HG02623 (cell line): ENCODE measurements around the gene HEXD.
"Not testable (repeated sequence)": the region's sequence is repeated elsewhere in the genome, so short reads cannot be mapped to it uniquely, and the experiment has no call there.

ENCODE experiments used
- ATAC-seq: cut with Tn5 transposase; IDR thresholded peaks from one replicate; pipeline ENCODE4 v1.9.1; 2021; ENCODE audit warnings: moderate library complexity; ENCODE audit not compliant: unreplicated experiment

The HEXD gene

DNA sequence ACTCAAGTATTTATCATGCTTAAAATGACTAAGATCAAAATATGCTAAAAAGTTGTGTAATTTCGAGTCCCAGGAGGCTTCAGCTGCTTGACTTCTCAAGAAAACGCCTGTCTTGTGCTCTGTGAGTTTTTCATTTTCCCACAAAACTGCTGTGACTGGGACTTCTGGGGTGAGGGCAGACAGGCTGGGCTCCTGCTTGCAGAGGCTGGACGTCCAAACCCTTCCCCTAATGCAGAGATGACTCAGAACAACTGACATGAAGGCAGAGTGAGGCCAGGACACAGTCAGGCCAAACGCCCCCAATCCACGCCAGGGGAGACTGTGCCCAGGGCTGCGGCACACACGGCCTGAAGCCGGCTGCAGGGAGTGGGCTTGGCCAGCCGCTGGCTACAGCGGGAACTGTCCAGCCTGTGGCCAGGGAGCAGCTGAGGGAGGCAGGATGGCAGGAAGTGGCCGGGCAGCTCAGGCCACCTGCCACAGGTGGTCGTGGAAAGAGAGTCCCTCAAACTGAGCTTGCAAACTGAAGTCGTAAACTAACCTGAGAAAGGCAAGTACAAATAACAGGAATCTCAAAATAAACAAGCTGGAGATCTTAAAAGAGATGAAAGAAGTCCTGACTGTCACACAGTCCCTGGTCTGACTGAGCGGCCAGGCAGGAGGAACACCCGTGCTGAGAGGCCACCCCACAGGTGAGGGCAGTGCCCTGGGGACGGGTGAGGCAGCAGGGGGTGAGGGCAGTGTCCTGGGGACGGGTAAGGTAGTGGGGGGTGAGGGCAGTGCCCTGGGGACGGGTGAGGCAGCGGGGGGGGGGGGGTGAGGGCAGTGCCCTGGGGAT is 21.3 kb upstream of the HEXD start:
- no peak for ATAC-seq

DNA sequence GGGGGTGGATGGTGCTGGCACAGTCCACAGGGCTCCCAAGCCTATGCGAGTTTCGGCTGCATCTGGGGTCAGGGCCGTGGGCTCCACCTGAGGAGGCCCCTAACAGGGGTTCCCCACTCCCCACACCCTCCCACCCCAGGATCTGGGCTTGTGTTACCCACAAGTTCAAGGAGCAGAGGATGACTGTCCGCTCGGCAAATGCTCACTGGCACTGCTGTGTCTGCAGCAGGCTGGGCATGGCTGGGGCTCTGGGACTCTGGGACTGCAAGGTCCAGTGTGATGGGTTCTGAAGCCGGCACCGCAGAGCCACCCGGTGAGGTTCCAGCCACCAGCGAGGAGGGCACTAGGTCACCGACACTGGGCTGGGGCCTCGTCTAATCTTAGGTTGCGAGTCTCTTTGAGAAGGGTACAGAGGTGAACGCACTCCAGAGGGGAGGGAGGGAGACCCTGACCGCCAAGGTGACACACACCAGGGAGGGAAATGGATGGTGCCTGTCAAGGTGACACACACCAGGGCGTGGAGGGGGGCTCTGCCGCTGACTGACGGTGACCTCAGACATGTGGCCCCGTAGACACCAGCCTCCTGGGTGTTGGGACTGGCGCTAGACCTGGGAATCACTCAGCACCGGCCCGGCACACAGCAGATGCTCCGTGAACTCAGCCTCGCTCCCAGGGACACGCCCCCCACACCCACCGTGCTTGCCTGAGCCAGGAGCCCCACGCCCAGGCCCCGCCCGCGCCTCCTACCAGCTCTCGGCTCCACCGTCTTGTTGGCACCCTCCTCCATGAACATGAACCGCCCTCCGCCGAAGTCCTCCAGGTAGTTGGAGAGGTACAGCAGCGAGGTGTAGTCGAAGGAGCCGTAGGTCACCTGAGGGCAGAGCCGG is 20.5 kb upstream of the HEXD start:
- no peak for ATAC-seq

GRCh38 chr17:82399041-82399441 is 19.1 kb upstream of the HEXD start:
- no peak for ATAC-seq

DNA sequence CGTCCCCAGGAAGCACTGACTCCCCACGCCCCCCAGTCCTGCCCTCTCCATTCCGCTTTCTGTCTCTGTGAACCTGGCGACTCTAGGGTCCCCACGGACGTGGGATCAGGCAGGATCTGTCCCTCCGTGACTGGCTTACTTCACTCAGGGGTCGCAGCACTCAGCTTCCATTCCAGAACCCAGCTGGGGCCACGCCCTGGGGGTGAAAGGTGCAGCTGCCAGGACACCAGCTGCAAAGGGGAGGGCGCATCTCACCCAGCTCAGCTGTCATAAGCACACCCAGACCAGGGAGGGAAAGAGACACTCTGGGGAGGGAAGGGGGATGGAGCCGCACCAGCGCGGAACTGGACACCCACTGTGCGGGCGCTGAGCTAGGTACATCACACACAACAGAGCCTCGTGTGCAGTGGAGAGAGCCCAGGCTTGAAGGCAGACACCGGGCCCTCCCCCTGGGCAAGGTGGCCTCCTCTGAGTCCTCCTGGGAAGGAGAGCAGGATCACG is 18.5 kb upstream of the HEXD start:
- ATAC-seq, result no peak

GRCh38 chr17:82400206-82400605 is 17.9 kb upstream of the HEXD start:
- no peak for ATAC-seq

GRCh38 chr17:82400830-82401229 is 17.3 kb upstream of the HEXD start:
- ATAC-seq, result no peak

DNA sequence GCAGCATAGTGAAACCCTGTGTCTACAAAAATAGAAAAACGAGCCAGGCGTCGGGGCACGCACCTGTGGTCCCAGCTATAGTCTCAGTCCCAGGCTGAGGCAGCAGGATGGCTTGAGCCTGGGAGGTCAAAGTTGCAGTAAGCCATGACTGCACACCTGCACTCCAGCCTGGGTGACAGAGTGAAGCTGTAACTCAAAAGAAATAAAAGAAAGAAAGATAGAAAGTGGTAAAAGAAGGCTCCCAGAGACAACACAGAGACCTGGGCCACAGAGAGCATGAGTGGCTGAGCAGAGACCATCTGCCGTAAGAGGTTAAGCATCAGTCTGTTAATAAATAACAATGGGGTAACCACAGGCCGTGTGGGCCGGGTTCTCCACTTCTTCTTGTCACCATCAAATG is 15.3 kb upstream of the HEXD start:
- ATAC-seq, result peak; percentile 62

DNA sequence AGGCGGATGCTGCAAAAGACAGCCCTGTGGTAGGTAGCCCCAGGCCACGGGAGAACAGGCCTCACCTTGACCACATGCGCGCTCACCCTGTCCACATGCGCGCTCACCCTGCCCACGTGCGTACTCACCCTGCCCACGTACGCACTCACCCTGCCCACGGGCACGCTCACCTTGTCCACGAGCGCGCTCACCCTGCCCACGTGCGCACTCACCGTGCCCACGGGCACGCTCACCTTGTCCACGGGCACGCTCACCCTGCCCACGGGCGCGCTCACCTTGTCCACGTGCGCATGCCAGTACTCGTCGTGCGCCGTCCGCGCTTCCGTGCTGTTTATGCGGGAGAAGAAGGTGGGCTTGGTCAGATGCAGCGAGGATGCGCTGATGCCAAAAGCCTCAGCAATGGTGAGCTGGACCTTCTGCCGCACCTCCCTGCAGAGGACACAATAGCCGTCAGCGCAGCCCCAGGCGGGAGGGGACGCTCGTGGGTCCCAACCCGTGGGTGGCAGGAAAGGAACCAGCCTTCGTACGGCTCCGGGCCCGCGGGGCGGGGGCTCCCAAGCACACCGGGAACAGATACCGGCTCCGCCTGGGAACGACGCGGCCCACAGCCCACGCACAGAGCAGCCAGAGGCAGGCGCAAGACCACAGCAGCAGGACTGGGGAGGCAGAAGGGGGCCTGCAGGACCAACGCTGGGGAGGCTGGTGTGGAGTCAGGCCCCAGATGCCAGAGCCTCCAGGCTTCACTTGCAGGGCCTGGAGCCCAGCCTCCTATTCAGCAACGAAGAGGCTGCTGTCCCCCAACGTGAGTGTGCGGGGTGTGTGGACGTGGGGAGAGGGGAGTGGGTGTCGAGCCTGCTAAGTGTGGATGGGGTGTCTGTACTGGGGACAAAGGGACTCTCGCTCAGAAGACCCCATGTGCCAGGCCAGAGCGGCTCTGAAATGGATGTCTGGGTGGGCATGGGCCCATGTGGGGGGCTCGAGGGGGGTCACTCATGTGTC is 14.2 kb upstream of the HEXD start:
- ATAC-seq, result no peak

DNA sequence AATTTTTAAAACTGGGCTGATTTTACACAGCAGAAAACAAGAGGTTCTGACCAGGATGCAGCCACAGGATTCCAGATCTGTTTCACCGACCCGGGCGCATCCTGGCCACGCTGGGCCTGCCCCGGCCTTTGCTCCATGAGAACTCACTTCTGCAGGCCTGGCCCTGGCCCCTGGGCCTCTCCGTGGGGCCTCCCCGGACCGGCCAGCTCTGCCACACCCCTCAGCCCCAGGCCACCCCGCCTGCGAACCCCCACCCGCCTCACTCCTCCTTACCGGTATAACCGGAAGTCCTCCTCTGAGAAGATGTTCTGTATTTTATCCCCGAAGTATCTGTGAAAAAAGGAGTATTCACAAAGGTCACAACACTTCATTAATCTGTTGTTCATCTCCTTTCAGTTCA is 13.1 kb upstream of the HEXD start:
- ATAC-seq, result no peak

GRCh38 chr17:82406131-82406671 is 11.9 kb upstream of the HEXD start:
- no peak for ATAC-seq

DNA sequence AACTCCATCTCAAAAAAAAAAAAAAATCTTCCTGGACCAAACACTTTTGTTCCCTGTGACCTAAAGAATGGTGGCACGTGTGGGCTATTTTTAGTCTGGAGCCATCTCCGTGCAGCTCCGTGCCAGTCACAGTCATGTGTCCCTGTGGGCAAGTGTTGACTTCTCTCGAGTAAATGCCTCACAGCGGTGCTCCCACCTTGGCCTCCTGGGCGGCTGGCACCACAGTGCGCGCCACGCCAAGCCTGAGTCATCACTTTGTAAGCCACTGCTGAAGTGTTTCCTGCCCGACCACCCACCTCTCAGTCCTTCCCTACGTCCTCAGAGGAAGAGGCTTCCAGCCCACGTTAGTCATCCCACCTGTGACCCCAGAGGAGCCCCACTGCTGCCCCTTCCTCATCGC is 10.9 kb upstream of the HEXD start:
- ATAC-seq, result no peak

DNA sequence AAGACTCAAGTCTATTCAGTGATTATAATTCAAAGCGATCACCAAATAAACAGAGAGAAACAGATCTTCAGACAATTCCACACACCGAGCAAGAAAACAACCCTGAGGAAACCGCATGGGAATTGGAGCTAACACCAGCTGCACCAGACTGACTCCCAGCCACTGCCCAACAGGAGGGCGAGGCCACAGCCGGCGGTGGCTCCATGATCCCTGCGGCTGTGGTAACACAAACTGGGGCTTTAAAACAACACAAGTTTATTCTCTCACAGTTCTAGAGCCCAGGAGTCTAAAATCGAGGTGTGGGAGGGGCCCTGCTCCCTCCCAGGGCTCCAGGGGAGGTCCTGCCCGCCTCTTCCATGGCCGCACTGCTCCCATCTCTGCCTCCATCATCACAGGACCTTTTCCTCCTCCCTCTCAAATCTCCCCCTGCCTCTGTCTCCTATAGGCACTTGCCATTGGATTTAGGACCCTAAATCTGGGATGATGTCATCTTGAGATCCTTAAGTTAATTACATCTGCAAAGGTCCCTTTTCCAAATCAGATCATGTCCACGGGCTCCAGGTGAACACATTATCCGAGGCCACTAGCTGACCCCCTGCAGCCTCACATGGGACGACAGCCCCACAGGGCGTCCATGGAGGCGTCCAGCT is 9.7 kb upstream of the HEXD start:
- no peak for ATAC-seq

DNA sequence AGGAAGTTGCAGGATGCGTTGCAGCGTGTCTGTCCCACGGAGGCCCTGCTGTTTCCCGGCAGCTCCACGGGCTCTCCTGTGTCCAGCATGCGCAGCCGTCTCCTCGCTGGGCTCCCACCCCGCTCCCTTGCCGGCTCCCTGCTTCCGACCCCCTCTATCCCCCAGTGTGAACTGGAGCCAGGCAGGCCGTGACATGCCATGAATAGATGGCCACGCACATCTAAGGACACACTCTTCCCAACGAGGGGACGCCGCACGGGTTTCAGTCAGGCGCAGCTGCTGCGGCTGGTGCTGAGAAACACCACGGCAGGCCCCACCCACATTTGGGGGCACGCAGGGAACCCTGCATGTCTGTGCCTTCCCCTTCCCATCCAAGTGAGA is 9.2 kb upstream of the HEXD start:
- no peak for ATAC-seq

- no peak for ATAC-seq
These were observed 8.0 kb upstream of the HEXD start for GRCh38 chr17:82410014-82410716.

- ATAC-seq, result no peak
These were observed 6.6 kb upstream of the HEXD start for GRCh38 chr17:82411396-82412053.

GRCh38 chr17:82412081-82412480 is 6.1 kb upstream of the HEXD start:
- not testable (repeated sequence) for ATAC-seq

DNA sequence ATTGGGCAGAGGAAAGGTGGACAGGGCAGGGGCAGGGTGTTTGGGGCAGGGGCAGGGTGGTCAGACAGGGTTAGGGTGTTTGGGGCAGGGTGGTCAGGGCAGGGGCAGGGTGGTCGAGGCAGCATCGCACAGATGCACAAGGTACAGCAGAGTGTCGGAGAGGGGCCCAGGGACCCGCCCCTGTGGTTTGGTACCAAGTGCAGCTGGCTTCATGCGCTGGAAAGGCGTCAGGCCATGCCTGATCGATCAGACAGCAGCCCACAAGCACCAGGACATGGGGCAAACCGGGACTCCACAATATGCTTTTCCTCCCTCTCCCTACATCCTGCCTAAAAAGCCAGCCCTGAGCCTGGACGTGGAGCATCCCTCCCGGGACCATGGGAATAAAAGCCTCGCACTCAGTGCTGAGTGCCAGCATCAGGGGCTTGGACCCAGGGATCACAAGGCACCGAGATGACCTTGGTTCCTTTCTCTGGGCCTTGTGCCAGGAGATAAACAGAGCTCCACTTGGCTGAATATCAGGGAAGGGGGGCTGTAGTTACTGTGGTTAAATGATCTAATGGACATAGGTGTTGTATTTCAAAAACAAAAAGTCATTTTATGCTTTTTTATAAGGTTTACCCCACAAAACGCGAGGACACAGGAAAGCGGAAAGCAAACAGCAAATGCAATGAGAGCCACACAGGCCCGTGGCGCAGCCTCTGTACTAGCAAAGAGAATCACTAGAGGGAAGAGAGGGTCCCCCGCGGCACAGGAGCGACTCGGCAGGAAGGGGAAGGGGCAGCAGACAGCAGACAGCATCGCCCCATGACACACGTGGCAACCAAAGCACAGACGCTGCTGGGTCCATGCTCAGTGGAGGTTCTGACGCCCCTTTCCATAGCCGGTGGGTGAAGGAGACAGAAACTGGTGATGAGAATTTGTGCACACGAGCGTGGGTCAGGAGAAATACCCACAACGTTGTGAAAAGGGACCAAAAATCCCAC is 5.3 kb upstream of the HEXD start:
- no peak for ATAC-seq
